Anterior cingulate cortex (tissue), 58 donors: ENCODE data around the gene HECTD2.
"Not testable (repeated sequence)": the region's sequence is repeated elsewhere in the genome, so short reads cannot be mapped to it uniquely, and the experiment has no call there.

Experiments
- DNase-seq, 58 donors: peaks; one replicate each; lab custom pipeline; 2025; lab: John Stamatoyannopoulos, UW

HECTD2 gene

GRCh38 chr10:91411621-91412020 is 1.5 kb downstream of the HECTD2 start:
- DNase-seq, result no peak

- DNase-seq, result no peak
These were observed 2.4 kb downstream of the HECTD2 start for GRCh38 chr10:91412354-91413087.

- DNase-seq, result no peak
These were observed 5.7 kb downstream of the HECTD2 start for GRCh38 chr10:91415816-91416215.

- no peak for DNase-seq
These were observed 6.3 kb downstream of the HECTD2 start for GRCh38 chr10:91416339-91416855.

- DNase-seq, result no peak
These were observed 8.3 kb downstream of the HECTD2 start for GRCh38 chr10:91418416-91418815.

GRCh38 chr10:91420868-91421267 is 10.7 kb downstream of the HECTD2 start:
- DNase-seq, result no peak

GRCh38 chr10:91422915-91423314 is 12.8 kb downstream of the HECTD2 start:
- DNase-seq, result no peak

- no peak for DNase-seq
These were observed 13.9 kb downstream of the HECTD2 start for GRCh38 chr10:91424016-91424415.

- no peak for DNase-seq
These were observed 22.0 kb downstream of the HECTD2 start for GRCh38 chr10:91432175-91432574.

GRCh38 chr10:91433620-91434019 is 23.5 kb downstream of the HECTD2 start:
- no peak for DNase-seq

GRCh38 chr10:91434041-91434440 is 23.9 kb downstream of the HECTD2 start:
- no peak for DNase-seq

GRCh38 chr10:91435241-91435640 is 25.1 kb downstream of the HECTD2 start:
- DNase-seq, result no peak

GRCh38 chr10:91438228-91438627 is 28.1 kb downstream of the HECTD2 start:
- DNase-seq, result not testable (repeated sequence)

- no peak for DNase-seq
These were observed 34.4 kb downstream of the HECTD2 start for GRCh38 chr10:91444211-91445182.

GRCh38 chr10:91452063-91452462 is 41.9 kb downstream of the HECTD2 start:
- DNase-seq, result no peak

- DNase-seq, result no peak
These were observed 43.4 kb downstream of the HECTD2 start for GRCh38 chr10:91453535-91453934.

- DNase-seq, result not testable (repeated sequence)
These were observed 45.0 kb downstream of the HECTD2 start for GRCh38 chr10:91455135-91455534.

- DNase-seq, result no peak
These were observed 50.5 kb downstream of the HECTD2 start for GRCh38 chr10:91460681-91461080.

- DNase-seq, result no peak
These were observed 52.3 kb downstream of the HECTD2 start for GRCh38 chr10:91462423-91462822.

- no peak for DNase-seq
These were observed 54.4 kb downstream of the HECTD2 start for GRCh38 chr10:91464500-91464899.

- DNase-seq, result no peak
These were observed 55.1 kb downstream of the HECTD2 start for GRCh38 chr10:91465261-91465660.
